ENCODE measurements around the gene ZNF273.
"Not testable (repeated sequence)": the region's sequence is repeated elsewhere in the genome, so short reads cannot be mapped to it uniquely, and the experiment has no call there.

ZNF273 gene

GRCh38 chr7:64877714-64878610 lies 25.1 kb upstream of the ZNF273 start:
- no peak for DNase-seq

- DNase-seq = no peak
Measured at GRCh38 chr7:64878684-64879083, 24.4 kb upstream of the ZNF273 start.

- DNase-seq = no peak
Measured at GRCh38 chr7:64879086-64879730, 23.9 kb upstream of the ZNF273 start.

- no peak for DNase-seq
Measured at GRCh38 chr7:64879800-64880199, 23.3 kb upstream of the ZNF273 start.

GRCh38 chr7:64880322-64881297 lies 22.5 kb upstream of the ZNF273 start:
- no peak for DNase-seq

- DNase-seq = no peak
Measured at GRCh38 chr7:64881461-64882287, 21.4 kb upstream of the ZNF273 start.

- no peak for DNase-seq
Measured at GRCh38 chr7:64882341-64883112, 20.5 kb upstream of the ZNF273 start.

- no peak for DNase-seq
Measured at GRCh38 chr7:64883113-64883905, 19.8 kb upstream of the ZNF273 start.

- no peak for DNase-seq
Measured at GRCh38 chr7:64884085-64884912, 18.8 kb upstream of the ZNF273 start.

- no peak for DNase-seq
Measured at GRCh38 chr7:64884913-64885370, 18.1 kb upstream of the ZNF273 start.

GRCh38 chr7:64885520-64886240 lies 17.4 kb upstream of the ZNF273 start:
- DNase-seq = no peak

- DNase-seq = no peak
Measured at GRCh38 chr7:64886956-64887545, 16.0 kb upstream of the ZNF273 start.

- peak; percentile 16 for DNase-seq
Measured at GRCh38 chr7:64887756-64888508, 15.1 kb upstream of the ZNF273 start.

GRCh38 chr7:64888561-64888900 lies 14.5 kb upstream of the ZNF273 start:
- DNase-seq = no peak

GRCh38 chr7:64888901-64889685 lies 14.0 kb upstream of the ZNF273 start:
- peak; percentile 15 for DNase-seq

GRCh38 chr7:64889686-64890162 lies 13.3 kb upstream of the ZNF273 start:
- no peak for DNase-seq

- DNase-seq = not testable (repeated sequence)
Measured at GRCh38 chr7:64890273-64890672, 12.8 kb upstream of the ZNF273 start.

All from central memory CD4-positive, alpha-beta T cell (primary cell).